H9 (cell line): Measurements from ENCODE around the gene SOD3. TPM values are rescaled to one million over a fixed set of nuclear protein-coding genes. Genes with fewer than 3 reads are reported as not detected.

Experiments
- DNase-seq: peaks from one replicate; pipeline ENCODE4 v3.0.0-alpha.2; 2017
- H2AFZ ChIP-seq: one replicate; pipeline ENCODE4 v1.6.1; 2013; ENCODE audit warnings: mild to moderate bottlenecking, low read length, control low read depth, moderate library complexity
- H2AK5ac ChIP-seq: 2 replicates; pipeline ENCODE4 v1.6.1; 2013; ENCODE audit warnings: low read length, control low read depth, mixed read lengths; ENCODE audit not compliant: insufficient read length
- H2BK120ac ChIP-seq: one replicate; pipeline ENCODE4 v1.6.1; 2013; ENCODE audit warnings: low read depth, mild to moderate bottlenecking, low read length, control low read depth, inconsistent platforms; ENCODE audit not compliant: poor library complexity, severe bottlenecking
- H2BK12ac ChIP-seq: 2 replicates; pipeline ENCODE4 v1.6.1; 2013; ENCODE audit warnings: low read length, control low read depth, mixed read lengths, low read depth; ENCODE audit not compliant: insufficient read length
- H2BK15ac ChIP-seq: 2 replicates; pipeline ENCODE4 v1.6.1; 2013; ENCODE audit warnings: low read depth, low read length, control low read depth
- H2BK20ac ChIP-seq: one replicate; pipeline ENCODE4 v1.6.1; 2013; ENCODE audit warnings: low read depth, mild to moderate bottlenecking, low read length, control low read depth, inconsistent platforms; ENCODE audit not compliant: poor library complexity, severe bottlenecking
- H2BK5ac ChIP-seq: 2 replicates; pipeline ENCODE4 v1.6.1; 2013; ENCODE audit warnings: low read length, control low read depth, mixed read lengths; ENCODE audit not compliant: insufficient read length
- H3K14ac ChIP-seq: 2 replicates; pipeline ENCODE4 v1.6.1; 2013; ENCODE audit warnings: low read length, control low read depth; ENCODE audit not compliant: insufficient read depth
- H3K18ac ChIP-seq: 2 replicates; pipeline ENCODE4 v1.6.1; 2013; ENCODE audit warnings: low read depth, mild to moderate bottlenecking, mixed read lengths, low read length, control low read depth; ENCODE audit not compliant: insufficient read length
- H3K23ac ChIP-seq: 2 replicates; pipeline ENCODE4 v1.6.1; 2013; ENCODE audit warnings: low read length, control low read depth, mixed read lengths, low read depth; ENCODE audit not compliant: insufficient read length
- H3K23me2 ChIP-seq: 2 replicates; pipeline ENCODE4 v1.6.1; 2013; ENCODE audit warnings: low read depth, mild to moderate bottlenecking, mixed read lengths, low read length, control low read depth; ENCODE audit not compliant: insufficient read length, poor library complexity, severe bottlenecking
- H3K27ac ChIP-seq: 2 replicates; pipeline ENCODE4 v1.5.1; 2013; ENCODE audit warnings: low read length, control low read depth, mixed read lengths, low read depth; ENCODE audit not compliant: insufficient read length
- H3K27me3 ChIP-seq: 2 replicates; pipeline ENCODE4 v1.6.1; 2013; ENCODE audit warnings: low read length, control low read depth, inconsistent platforms; ENCODE audit not compliant: insufficient read depth
- H3K4ac ChIP-seq: 2 replicates; pipeline ENCODE4 v1.6.1; 2013; ENCODE audit warnings: low read depth, mild to moderate bottlenecking, control low read depth, inconsistent platforms, low read length, moderate library complexity
- H3K4me1 ChIP-seq: 2 replicates; pipeline ENCODE4 v1.6.1; 2013; ENCODE audit warnings: low read length, control low read depth, inconsistent platforms; ENCODE audit not compliant: insufficient read depth
- H3K4me2 ChIP-seq: 2 replicates; pipeline ENCODE4 v1.6.1; 2013; ENCODE audit warnings: low read length, control low read depth, mixed read lengths; ENCODE audit not compliant: insufficient read length, insufficient read depth
- H3K56ac ChIP-seq: 2 replicates; pipeline ENCODE4 v1.6.1; 2013; ENCODE audit warnings: low read depth, mild to moderate bottlenecking, mixed read lengths, low read length, control low read depth; ENCODE audit not compliant: insufficient read length
- H3K79me1 ChIP-seq: 2 replicates; pipeline ENCODE4 v1.6.1; 2013; ENCODE audit warnings: low read depth, mild to moderate bottlenecking, moderate library complexity, low read length, control low read depth, inconsistent platforms; ENCODE audit not compliant: insufficient read depth, poor library complexity, severe bottlenecking
- H3K79me2 ChIP-seq: 2 replicates; pipeline ENCODE4 v1.6.1; 2013; ENCODE audit warnings: low read length, control low read depth, inconsistent platforms; ENCODE audit not compliant: insufficient read depth
- H3K9ac ChIP-seq: 2 replicates; pipeline ENCODE4 v1.6.1; 2013; ENCODE audit warnings: low read length, control low read depth, mixed read lengths; ENCODE audit not compliant: insufficient read length; ENCODE audit errors: extremely low read depth
- H3K9me3 ChIP-seq: one replicate; pipeline ENCODE4 v1.6.1; 2013; ENCODE audit warnings: low read depth, low read length, inconsistent platforms; ENCODE audit not compliant: control insufficient read depth
- H3T11ph ChIP-seq: one replicate; pipeline ENCODE4 v1.6.1; 2013; ENCODE audit warnings: mild to moderate bottlenecking, low read length, control low read depth, inconsistent platforms
- H4K20me1 ChIP-seq: one replicate; pipeline ENCODE4 v1.6.1; 2013; ENCODE audit not compliant: control insufficient read depth, insufficient read length, insufficient read depth
- H4K5ac ChIP-seq: 2 replicates; pipeline ENCODE4 v1.6.1; 2013; ENCODE audit warnings: low read depth, mild to moderate bottlenecking, mixed read lengths, low read length, control low read depth; ENCODE audit not compliant: insufficient read length
- H4K8ac ChIP-seq: replicated peaks from 2 replicates; pipeline ENCODE4 v1.6.1; 2013; ENCODE audit warnings: low read length, control low read depth, mixed read lengths, low read depth; ENCODE audit not compliant: insufficient read length
- H4K91ac ChIP-seq: 2 replicates; pipeline ENCODE4 v1.6.1; 2013; ENCODE audit warnings: low read depth, mild to moderate bottlenecking, moderate library complexity, mixed read lengths, low read length, control low read depth; ENCODE audit not compliant: insufficient read length
- H3K27ac Mint-ChIP-seq, 3 experiments: 2 replicates in 2 of 3; 3 replicates in 1 of 3; pipeline ENCODE4 v1.8.0; 2020 to 2021; ENCODE audit warnings: mixed read lengths in 3 of 3, mild to moderate bottlenecking in 1 of 3, moderate library complexity in 1 of 3
- H3K27me3 Mint-ChIP-seq: 2 replicates; pipeline ENCODE4 v1.8.0; 2021; ENCODE audit warnings: low read depth, mild to moderate bottlenecking, moderate library complexity, mixed read lengths
- H3K36me3 Mint-ChIP-seq, 3 experiments: 2 replicates in 2 of 3; 3 replicates in 1 of 3; pipeline ENCODE4 v1.8.0; 2020 to 2021; ENCODE audit warnings: low read depth in 3 of 3, mixed read lengths in 3 of 3; ENCODE audit not compliant: insufficient read depth in 1 of 3
- H3K4me1 Mint-ChIP-seq, 2 experiments: 2 replicates each; pipeline ENCODE4 v1.8.0; 2020; ENCODE audit warnings: mixed read lengths in 2 of 2
- H3K4me3 Mint-ChIP-seq, 2 experiments: 2 replicates in 1 of 2; 3 replicates in 1 of 2; pipeline ENCODE4 v1.8.0; 2020 to 2021; ENCODE audit warnings: mild to moderate bottlenecking in 2 of 2, mixed read lengths in 2 of 2, moderate library complexity in 1 of 2
- H3K9me3 Mint-ChIP-seq, 2 experiments: 2 replicates in 1 of 2; 3 replicates in 1 of 2; pipeline ENCODE4 v1.8.0; 2020; ENCODE audit warnings: mild to moderate bottlenecking in 2 of 2, mixed read lengths in 2 of 2, moderate library complexity in 1 of 2
- WGBS: extraction: QIAGEN DNeasy Blood & Tissue Kit; methylation state at CpG from one replicate; pipeline ENCODE4 v1.1.7; 2013; ENCODE audit warnings: missing lambda C conversion rate, low lambda C conversion rate, mixed read lengths; ENCODE audit not compliant: insufficient read length; ENCODE audit errors: extremely low coverage; 5-methylcytosine and 5-hydroxymethylcytosine counted together
- total RNA-seq: library from RNA; stranded (reverse); gene quantifications from 2 replicates; pipeline ENCODE4 v1.2.1, GENCODE V29; 2021
- TF ChIP-seq, protein P1 (sequence below): fragments of 200-600 bp; sonication (generic); conservative IDR thresholded peaks from 3 replicates; pipeline ENCODE4 v1.8.0; 2021; ENCODE audit warnings: antibody characterized with exemption, mild to moderate bottlenecking

SOD3 gene
- total RNA-seq, 1 experiment from 2014 or later: 3.3 TPM

DNA sequence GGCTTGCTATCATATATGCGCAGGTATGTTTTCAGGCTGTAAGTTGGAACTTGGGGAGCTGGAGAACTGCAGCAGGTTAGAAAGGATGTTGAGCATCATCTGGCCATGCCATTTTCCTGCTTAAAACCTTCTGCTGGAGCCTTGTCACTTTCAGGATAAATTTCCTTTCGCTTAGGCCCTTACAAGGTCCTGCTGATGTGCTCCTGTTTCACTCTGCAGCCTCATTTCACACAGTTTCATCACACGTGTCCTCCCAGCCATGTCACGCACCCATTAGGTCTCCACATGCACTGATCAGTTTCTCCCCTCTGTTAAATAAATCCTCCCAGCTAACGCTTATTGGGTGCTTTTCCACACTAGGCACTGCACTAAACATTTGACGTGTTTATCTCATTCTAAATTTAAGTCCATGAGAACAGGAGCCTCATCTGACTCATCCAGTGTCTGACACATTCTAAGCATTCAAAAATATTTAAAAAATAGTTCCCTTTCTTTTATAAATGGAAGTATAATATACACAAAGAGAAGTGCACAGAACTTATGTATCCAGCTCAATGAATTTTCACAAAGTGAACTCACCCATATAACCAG, 14.5 kb downstream of the SOD3 start:
- no peak overlapping the region for H3K18ac ChIP-seq
- no peak overlapping the region for H4K5ac ChIP-seq
- no peaks in the 10 kb centered on the region for H3K9me3 ChIP-seq
- no peak overlapping the region for H3K4ac ChIP-seq
- H2AFZ ChIP-seq: no peak overlapping the region
- no peaks in the 10 kb centered on the region for H3K27me3 ChIP-seq
- no peaks in the 10 kb centered on the region for H3K23me2 ChIP-seq
- peaks cover 5 to 17% (median 7%) of the 10 kb centered on the region in 3 experiments; a peak in 5 of 7 replicates for H3K36me3 Mint-ChIP-seq
- no peak overlapping the region for H2BK20ac ChIP-seq
- H3K4me1 Mint-ChIP-seq: peaks cover 24 to 31% of the 10 kb centered on the region in 2 experiments
- H3K56ac ChIP-seq: no peak overlapping the region
- no peak overlapping the region for H3K4me2 ChIP-seq
- H3K4me1 ChIP-seq: peaks cover 3% of the 10 kb centered on the region; the same call in 1 of the 2 replicates
- DNase-seq: no peak
- no peaks in the 10 kb centered on the region for H4K20me1 ChIP-seq
- WGBS: no CpG with 5 or more reads among the region's 6 CpGs
- H3T11ph ChIP-seq: no peak overlapping the region
- H2BK120ac ChIP-seq: no peak overlapping the region
- TF ChIP-seq, protein P1, sequence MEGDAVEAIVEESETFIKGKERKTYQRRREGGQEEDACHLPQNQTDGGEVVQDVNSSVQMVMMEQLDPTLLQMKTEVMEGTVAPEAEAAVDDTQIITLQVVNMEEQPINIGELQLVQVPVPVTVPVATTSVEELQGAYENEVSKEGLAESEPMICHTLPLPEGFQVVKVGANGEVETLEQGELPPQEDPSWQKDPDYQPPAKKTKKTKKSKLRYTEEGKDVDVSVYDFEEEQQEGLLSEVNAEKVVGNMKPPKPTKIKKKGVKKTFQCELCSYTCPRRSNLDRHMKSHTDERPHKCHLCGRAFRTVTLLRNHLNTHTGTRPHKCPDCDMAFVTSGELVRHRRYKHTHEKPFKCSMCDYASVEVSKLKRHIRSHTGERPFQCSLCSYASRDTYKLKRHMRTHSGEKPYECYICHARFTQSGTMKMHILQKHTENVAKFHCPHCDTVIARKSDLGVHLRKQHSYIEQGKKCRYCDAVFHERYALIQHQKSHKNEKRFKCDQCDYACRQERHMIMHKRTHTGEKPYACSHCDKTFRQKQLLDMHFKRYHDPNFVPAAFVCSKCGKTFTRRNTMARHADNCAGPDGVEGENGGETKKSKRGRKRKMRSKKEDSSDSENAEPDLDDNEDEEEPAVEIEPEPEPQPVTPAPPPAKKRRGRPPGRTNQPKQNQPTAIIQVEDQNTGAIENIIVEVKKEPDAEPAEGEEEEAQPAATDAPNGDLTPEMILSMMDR: no peak
- H3K9me3 Mint-ChIP-seq: peaks cover 0 to 5% of the 10 kb centered on the region in 2 experiments; a peak in 3 of 5 replicates
- H3K27ac Mint-ChIP-seq: no peak overlapping the region
- H2AK5ac ChIP-seq: no peak overlapping the region
- no peak overlapping the region for H2BK15ac ChIP-seq
- no peak overlapping the region for H3K4me3 Mint-ChIP-seq
- no peak overlapping the region for H2BK5ac ChIP-seq
- H3K23ac ChIP-seq: no peak overlapping the region
- H4K91ac ChIP-seq: no peak overlapping the region
- H3K27me3 Mint-ChIP-seq: no peaks in the 10 kb centered on the region; the same call in 1 of the 2 replicates
- no peak overlapping the region for H3K9ac ChIP-seq
- H2BK12ac ChIP-seq: no peak overlapping the region
- no peak overlapping the region for H3K14ac ChIP-seq
- H3K79me1 ChIP-seq: no peaks in the 10 kb centered on the region
- H3K79me2 ChIP-seq: no peaks in the 10 kb centered on the region
- no peak overlapping the region for H4K8ac ChIP-seq
- no peak overlapping the region for H3K27ac ChIP-seq
